Right lobe of liver (tissue), 4 donors: ENCODE measurements around the gene LYZ.

Source experiments
- POLR2A ChIP-seq: fragments of 450-650 bp; IDR thresholded peaks from one replicate; pipeline ENCODE4 v1.6.1; 2017; ENCODE audit warnings: antibody characterized with exemption, mild to moderate bottlenecking
- TF ChIP-seq, protein P1 (sequence below), 4 donors: fragments of 200-600 bp in 3 of 4; fragments of 450-650 bp in 1 of 4; IDR thresholded peaks; one replicate each; pipeline versions ENCODE4 v1.5.1 to v1.8.0; 2016 to 2022; ENCODE audit warnings: antibody characterized with exemption in 4 of 4, mild to moderate bottlenecking in 2 of 4
- donor health status: DM: no; HTN: no; CAD: no.
- donor health status: DM: no; HTN: no; CAD: no.
- donor health status: DM: no; HTN: yes; CAD: no.

- no peak for TF ChIP-seq POLR2A
- TF ChIP-seq, protein P1, sequence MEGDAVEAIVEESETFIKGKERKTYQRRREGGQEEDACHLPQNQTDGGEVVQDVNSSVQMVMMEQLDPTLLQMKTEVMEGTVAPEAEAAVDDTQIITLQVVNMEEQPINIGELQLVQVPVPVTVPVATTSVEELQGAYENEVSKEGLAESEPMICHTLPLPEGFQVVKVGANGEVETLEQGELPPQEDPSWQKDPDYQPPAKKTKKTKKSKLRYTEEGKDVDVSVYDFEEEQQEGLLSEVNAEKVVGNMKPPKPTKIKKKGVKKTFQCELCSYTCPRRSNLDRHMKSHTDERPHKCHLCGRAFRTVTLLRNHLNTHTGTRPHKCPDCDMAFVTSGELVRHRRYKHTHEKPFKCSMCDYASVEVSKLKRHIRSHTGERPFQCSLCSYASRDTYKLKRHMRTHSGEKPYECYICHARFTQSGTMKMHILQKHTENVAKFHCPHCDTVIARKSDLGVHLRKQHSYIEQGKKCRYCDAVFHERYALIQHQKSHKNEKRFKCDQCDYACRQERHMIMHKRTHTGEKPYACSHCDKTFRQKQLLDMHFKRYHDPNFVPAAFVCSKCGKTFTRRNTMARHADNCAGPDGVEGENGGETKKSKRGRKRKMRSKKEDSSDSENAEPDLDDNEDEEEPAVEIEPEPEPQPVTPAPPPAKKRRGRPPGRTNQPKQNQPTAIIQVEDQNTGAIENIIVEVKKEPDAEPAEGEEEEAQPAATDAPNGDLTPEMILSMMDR (IDR thresholded peaks at IDR 0.05) = peak; percentile 55 to 66 (median 61)
Observed at GRCh38 chr12:69388371-69388770, 40.2 kb downstream of the LYZ start.
